K562 (cell line): Measurements from ENCODE around the gene SMARCC1. TPM values are rescaled to one million over a fixed set of nuclear protein-coding genes. Genes with fewer than 3 reads are reported as not detected.

Experiments used
- ATAC-seq: fragments of 200-7000 bp; cut with Tn5 transposase; 3 replicates; pipeline ENCODE4 v1.9.1; 2020; ENCODE audit warnings: moderate library complexity
- BruUV-seq: library from RNA; stranded (reverse); fragments of 400-500 nt; replicated peaks from 2 replicates; lab custom pipeline; 2021; lab: Mats Ljungman, UMichigan
- CTCF ChIA-PET: fragments of 300-600 bp; formaldehyde crosslinking; extraction: SDS; loops from one replicate; lab custom pipeline; 2021; ENCODE audit warnings: low intra/inter-chr PET ratio; lab: Yijun Ruan, JAX
- POLR2A ChIA-PET: fragments of 300-600, 350-650 bp; sonication (Branson Sonifier 250); formaldehyde crosslinking; extraction: SDS; loops from one replicate; lab custom pipeline; 2021; ENCODE audit warnings: antibody characterized with exemption, inconsistent platforms; lab: Yijun Ruan, JAX
- DNase-seq, 4 experiments: peaks; one replicate each; pipeline versions ENCODE4 v3.0.0 to v3.0.0-alpha.2; 2011 to 2018; ENCODE audit warnings: low spot score in 3 of 4, mixed read lengths in 3 of 4; ENCODE audit errors: extremely low read depth in 1 of 4
- FAIRE-seq: peaks from 2 replicates; lab custom pipeline; 2011; peaks lifted over from hg19 to GRCh38; lab: Jason Lieb, UNC
- H2AFZ ChIP-seq: 2 replicates; pipeline ENCODE4 v1.6.0; 2011; ENCODE audit warnings: low read depth, low read length, control low read depth, inconsistent platforms
- H3K27ac ChIP-seq: fragments of 200-600 bp; 3 replicates; pipeline ENCODE4 v1.8.0; 2011; ENCODE audit warnings: low read depth, mild to moderate bottlenecking, control low read depth, inconsistent platforms, low read length, moderate library complexity, mixed read lengths; ENCODE audit errors: extremely low read depth
- H3K27me3 ChIP-seq, 2 experiments: fragments of 300-600 bp in 1 of 2; 2 replicates in 1 of 2; 3 replicates in 1 of 2; pipeline versions ENCODE4 v1.6.0 to v1.8.0; 2011; ENCODE audit warnings: inconsistent platforms in 2 of 2, low read length in 2 of 2, mild to moderate bottlenecking in 1 of 2, mixed read lengths in 1 of 2, moderate library complexity in 1 of 2; ENCODE audit not compliant: control insufficient read depth in 2 of 2, insufficient read depth in 2 of 2
- H3K36me3 ChIP-seq: fragments of 300-600 bp; 3 replicates; pipeline ENCODE4 v1.8.0; 2011; ENCODE audit warnings: mild to moderate bottlenecking, low read length, inconsistent platforms; ENCODE audit not compliant: control insufficient read depth, insufficient read depth
- H3K4me1 ChIP-seq, 2 experiments: fragments of 200-600 bp in 1 of 2; replicated peaks in 1 of 2; 2 replicates in 1 of 2; 3 replicates in 1 of 2; pipeline versions ENCODE4 v1.5.1 to v1.8.0; 2011; ENCODE audit warnings: inconsistent platforms in 2 of 2, low read length in 2 of 2, mild to moderate bottlenecking in 1 of 2, mixed read lengths in 1 of 2, moderate library complexity in 1 of 2; ENCODE audit not compliant: control insufficient read depth in 2 of 2, insufficient read depth in 2 of 2
- H3K4me2 ChIP-seq: 2 replicates; pipeline ENCODE4 v1.6.1; 2011; ENCODE audit warnings: low read length, control low read depth, inconsistent platforms, mixed read lengths; ENCODE audit not compliant: insufficient read depth
- H3K4me3 ChIP-seq: fragments of 200-600 bp; sonication (generic), shearing (Covaris generic); 2 replicates; pipeline ENCODE4 v1.5.1; 2016; ENCODE audit warnings: control low read depth, inconsistent platforms
- H3K79me2 ChIP-seq: fragments of 200-600 bp; 3 replicates; pipeline ENCODE4 v1.8.0; 2011; ENCODE audit warnings: low read length, inconsistent platforms; ENCODE audit not compliant: control insufficient read depth, insufficient read depth
- H3K9ac ChIP-seq, 2 experiments: 2 replicates each; pipeline versions ENCODE4 v1.6.0 to v1.6.1; 2011; ENCODE audit warnings: low read depth in 2 of 2, low read length in 2 of 2, control low read depth in 1 of 2, inconsistent platforms in 1 of 2, mild to moderate bottlenecking in 1 of 2, mixed read lengths in 1 of 2; ENCODE audit not compliant: insufficient read depth in 1 of 2
- H3K9me1 ChIP-seq: one replicate; pipeline ENCODE4 v1.6.0; 2011; ENCODE audit warnings: inconsistent platforms, mild to moderate bottlenecking, low read length, moderate library complexity; ENCODE audit not compliant: control insufficient read depth, insufficient read depth
- H3K9me3 ChIP-seq: replicated peaks from 2 replicates; pipeline ENCODE4 v1.5.1; 2011; ENCODE audit warnings: low read depth, low read length, inconsistent platforms; ENCODE audit not compliant: control insufficient read depth, insufficient read depth
- H4K20me1 ChIP-seq: replicated peaks from 2 replicates; pipeline ENCODE4 v1.6.1; 2011; ENCODE audit warnings: low read length, inconsistent platforms, mixed read lengths; ENCODE audit not compliant: control insufficient read depth, insufficient read depth
- CBX1 ChIP-seq: sonication (generic); IDR thresholded peaks from 2 replicates; pipeline ENCODE4 v1.6.1; 2016; ENCODE audit warnings: antibody characterized with exemption, low read depth, mild to moderate bottlenecking
- DMBX1 ChIP-seq: fragments of 250-450 bp; sonication (Bioruptor Pico); IDR thresholded peaks from 2 replicates; pipeline ENCODE4 v1.8.0; 2022; ENCODE audit warnings: inconsistent platforms, mild to moderate bottlenecking, moderate library complexity, borderline replicate concordance
- MGA ChIP-seq: fragments of 450-650 bp; IDR thresholded peaks from 2 replicates; pipeline ENCODE4 v1.6.1; 2016; ENCODE audit warnings: mild to moderate bottlenecking, moderate library complexity
- RCOR1 ChIP-seq, 2 experiments: IDR thresholded peaks; 2 replicates each; pipeline ENCODE4 v1.6.1; 2012; ENCODE audit warnings: low read depth in 2 of 2, low read length in 2 of 2, borderline replicate concordance in 1 of 2, improper control_type of control experiment in 1 of 2
- TCF7L2 ChIP-seq: fragments of 150-350 bp; IDR thresholded peaks from 2 replicates; pipeline ENCODE4 v1.6.1; 2016; ENCODE audit warnings: low read depth, mild to moderate bottlenecking, low read length, moderate library complexity
- ZBTB49 ChIP-seq: sonication (generic); formaldehyde crosslinking; IDR thresholded peaks from 2 replicates; pipeline ENCODE4 v1.8.0; 2022; ENCODE audit warnings: missing genetic modification reagents, mild to moderate bottlenecking, borderline replicate concordance
- ZFPM2 ChIP-seq: fragments of 250-450 bp; sonication (Bioruptor Pico); IDR thresholded peaks from 2 replicates; pipeline ENCODE4 v1.5.1; 2022; ENCODE audit warnings: mild to moderate bottlenecking
- ZNF507 ChIP-seq: conservative IDR thresholded peaks from 2 replicates; pipeline ENCODE4 v1.6.1; 2017; ENCODE audit warnings: missing genetic modification characterization, missing compliant biosample characterization
- ZNF586 ChIP-seq: fragments of 450-650 bp; formaldehyde crosslinking; conservative IDR thresholded peaks from 2 replicates; pipeline ENCODE4 v1.4.0; 2020; ENCODE audit warnings: mild to moderate bottlenecking, moderate library complexity
- WGBS: fragments of 100-300 bp; shearing (Covaris generic); methylation state at CpG from one replicate; pipeline ENCODE4 v1.1.6; 2016; ENCODE audit warnings: low coverage, mixed read lengths; ENCODE audit not compliant: insufficient coverage; ENCODE audit errors: missing lambda C conversion rate; 5-methylcytosine and 5-hydroxymethylcytosine counted together
- in situ Hi-C: fragments of 300-500 bp; cut with MboI; formaldehyde crosslinking; loops from 4 replicates; pipeline ENCODE4 v1.15.0; 2018; ENCODE audit warnings: inconsistent platforms, mixed read lengths
- intact Hi-C: fragments of 100-400 bp; cut with micrococcal nuclease; formaldehyde crosslinking; loops from 2 replicates; pipeline ENCODE4 v1.14.2; 2022
- polyA plus RNA-seq, 8 experiments: library from polyadenylated mRNA; depleted of rRNA in 4 of 8; stranded (reverse) in 5 of 8; unstranded in 3 of 8; fragments of >200 nt; fragmentation: Nextera tagmentation in 2 of 8; fragmentation: Illumina TruSeq in 1 of 8; extraction: Ambion mirVana in 2 of 8; extraction: Trizol in 1 of 8; gene quantifications; 2 replicates each; pipeline versions ENCODE4 v1.2.1 to v1.2.3, GENCODE V29; 2011 to 2014; ENCODE audit warnings: inconsistent platforms in 1 of 8, missing spikeins in 1 of 8
- total RNA-seq, 7 experiments: library from RNA; depleted of rRNA in 6 of 7; stranded (reverse); fragments of >200 nt in 6 of 7; fragmentation: Illumina TruSeq in 2 of 7; extraction: Trizol in 2 of 7; gene quantifications; 2 replicates each; pipeline versions ENCODE4 v1.2.1 to v1.2.3, GENCODE V29; 2011 to 2021; ENCODE audit warnings: low replicate concordance in 1 of 7

The SMARCC1 gene
- total and polyA plus RNA-seq, 9 of the 15 experiments (the other 6 are each of a cell fraction or from before 2014, with no cell fraction given): 20.7 to 199 (median 66.0) TPM

- no TSS peak for BruUV-seq
- in situ Hi-C loops: no loop called here
- no peak for FAIRE-seq
- TF ChIP-seq CBX1 (no peak), ZFPM2 (CRISPR knock-in tag) (no peak), DMBX1 (CRISPR knock-in tag) (no peak), ZNF507 (tag) (no peak), MGA (no peak), TCF7L2 (no peak), RCOR1 (IDR thresholded peaks at IDR 0.05; ENCODE audit: borderline replicate concordance in 1 of 2, low read depth in 2 of 2, low read length in 2 of 2) (no peak), ZBTB49 (CRISPR knock-in tag) (no peak), ZNF586 (CRISPR knock-in tag) (no peak)
Measured at GRCh38 chr3:47685037-47685436, 96.7 kb downstream of the SMARCC1 start.

More at GRCh38 chr3:47685037-47685436, 96.7 kb downstream of the SMARCC1 start:
- Histone ChIP-seq H3K4me3 (no peak overlapping the region), H3K4me1 (no peaks in the 10 kb centered on the region), H3K79me2 (no peaks in the 10 kb centered on the region), H4K20me1 (no peaks in the 10 kb centered on the region), H2AFZ (no peak overlapping the region), H3K9ac (no peak overlapping the region), H3K36me3 (peaks cover 83% of the 10 kb centered on the region), H3K9me1 (no peaks in the 10 kb centered on the region), H3K27ac (no peak overlapping the region), H3K9me3 (no peaks in the 10 kb centered on the region), H3K4me2 (no peak overlapping the region), H3K27me3 (no peaks in the 10 kb centered on the region)
- no peak for DNase-seq
- intact Hi-C loops: no loop called here
- 90% methylated on average over 5 of the region's 5 CpGs for WGBS
- ChIA-PET CTCF (no interaction called here), POLR2A (interaction anchor here (1.5 kb wide), 1 partner anchor 10 kb away, joined by 4 read pairs; no protein-coding TSS in a partner anchor)
- ATAC-seq: no peak
